Measurements from ENCODE around the gene ITGB6.

- TF ChIP-seq POLR2A (IDR thresholded peaks at IDR 0.05): no peak
- no peak for TF ChIP-seq CTCF (IDR thresholded peaks at IDR 0.05 in 4 of 5, conservative IDR thresholded peaks at IDR 0.05 in 1 of 5)
Observed at GRCh38 chr2:160241251-160242137, 41.4 kb upstream of the ITGB6 start.
